HepG2 (cell line): ENCODE measurements around the gene PEX11B. TPM values are rescaled to one million over a fixed set of nuclear protein-coding genes. Genes with fewer than 3 reads are reported as not detected.

ENCODE experiments used
- BCL6 ChIP-seq: IDR thresholded peaks from 2 replicates; pipeline ENCODE4 v1.6.1; 2016; ENCODE audit warnings: missing genetic modification reagents, missing compliant biosample characterization
- ELF3 ChIP-seq: IDR thresholded peaks from 2 replicates; pipeline ENCODE4 v1.6.1; 2016; ENCODE audit warnings: missing genetic modification reagents, missing compliant biosample characterization
- FOXP4 ChIP-seq: sonication (generic); formaldehyde crosslinking; IDR thresholded peaks from 2 replicates; pipeline ENCODE4 v1.4.0; 2020; ENCODE audit warnings: missing genetic modification reagents
- HIVEP1 ChIP-seq: sonication (generic); formaldehyde crosslinking; IDR thresholded peaks from 2 replicates; pipeline ENCODE4 v1.4.0; 2020; ENCODE audit warnings: mild to moderate bottlenecking, missing genetic modification reagents
- HNRNPLL ChIP-seq: fragments of 200-400 bp; formaldehyde crosslinking; IDR thresholded peaks from 2 replicates; pipeline ENCODE4 v1.6.1; 2017; ENCODE audit warnings: mild to moderate bottlenecking, low read depth, low read length; ENCODE audit not compliant: poor library complexity, severe bottlenecking
- HOXA3 ChIP-seq: sonication (generic); formaldehyde crosslinking; IDR thresholded peaks from 2 replicates; pipeline ENCODE4 v1.5.0; 2020; ENCODE audit warnings: missing genetic modification reagents
- KAT8 ChIP-seq: IDR thresholded peaks from 2 replicates; pipeline ENCODE4 v1.6.1; 2016; ENCODE audit warnings: missing genetic modification reagents, missing compliant biosample characterization
- MEF2D ChIP-seq: sonication (generic); formaldehyde crosslinking; IDR thresholded peaks from 2 replicates; pipeline ENCODE4 v1.5.1; 2020; ENCODE audit warnings: mild to moderate bottlenecking, missing genetic modification reagents
- MEIS1 ChIP-seq: sonication (generic); formaldehyde crosslinking; IDR thresholded peaks from 2 replicates; pipeline ENCODE4 v1.9.0; 2021; ENCODE audit warnings: mild to moderate bottlenecking, missing genetic modification reagents, moderate library complexity, borderline replicate concordance
- SIX4 ChIP-seq: sonication (generic); formaldehyde crosslinking; IDR thresholded peaks from 2 replicates; pipeline ENCODE4 v1.4.0; 2020; ENCODE audit warnings: missing genetic modification reagents
- TEAD3 ChIP-seq: optimal IDR thresholded peaks from 2 replicates; pipeline ENCODE3; 2016; ENCODE audit warnings: borderline replicate concordance
- ZNF12 ChIP-seq: sonication (generic); formaldehyde crosslinking; IDR thresholded peaks from 2 replicates; pipeline ENCODE4 v1.5.0; 2020; ENCODE audit warnings: missing genetic modification reagents
- ZNF124 ChIP-seq: sonication (generic); formaldehyde crosslinking; IDR thresholded peaks from 2 replicates; pipeline ENCODE4 v1.4.0; 2020; ENCODE audit warnings: missing genetic modification reagents
- ZNF326 ChIP-seq: sonication (generic); formaldehyde crosslinking; IDR thresholded peaks from 2 replicates; pipeline ENCODE4 v1.4.0; 2020; ENCODE audit warnings: missing genetic modification reagents, borderline replicate concordance
- ZNF331 ChIP-seq: sonication (generic); formaldehyde crosslinking; IDR thresholded peaks from 2 replicates; pipeline ENCODE4 v1.4.0; 2020; ENCODE audit warnings: missing genetic modification reagents
- ZNF543 ChIP-seq: sonication (generic); formaldehyde crosslinking; IDR thresholded peaks from 2 replicates; pipeline ENCODE4 v1.4.0; 2020; ENCODE audit warnings: mild to moderate bottlenecking, missing genetic modification reagents
- ZNF614 ChIP-seq: IDR thresholded peaks from 2 replicates; pipeline ENCODE4 v1.6.1; 2018; ENCODE audit warnings: missing biosample characterization, missing genetic modification reagents, inconsistent platforms, borderline replicate concordance
- ZNF713 ChIP-seq: sonication (generic); formaldehyde crosslinking; IDR thresholded peaks from 2 replicates; pipeline ENCODE4 v1.4.0; 2020; ENCODE audit warnings: mild to moderate bottlenecking, missing genetic modification reagents
- ZSCAN29 ChIP-seq: sonication (generic); formaldehyde crosslinking; conservative IDR thresholded peaks from 2 replicates; pipeline ENCODE4 v1.4.0; 2020; ENCODE audit warnings: mild to moderate bottlenecking, missing genetic modification reagents
- polyA plus RNA-seq, 8 experiments: library from polyadenylated mRNA; depleted of rRNA in 3 of 8; stranded (reverse) in 7 of 8; unstranded in 1 of 8; fragments of >200 nt; fragmentation: Illumina TruSeq in 4 of 8; extraction: Trizol in 4 of 8; gene quantifications; 2 replicates each; pipeline versions ENCODE4 v1.2.1 to v1.2.3, GENCODE V29; 2011 to 2016; ENCODE audit warnings: low read depth in 4 of 8, missing spikeins in 1 of 8, mixed read lengths in 1 of 8; ENCODE audit not compliant: insufficient read depth in 1 of 8
- total RNA-seq, 5 experiments: library from RNA; depleted of rRNA; stranded (reverse); fragments of >200 nt; fragmentation: Illumina TruSeq; extraction: Trizol; gene quantifications; 2 replicates each; pipeline ENCODE4 v1.2.3, GENCODE V29; 2016; ENCODE audit warnings: low read depth in 1 of 5
- TF ChIP-seq, protein P1 (sequence below): sonication (generic); formaldehyde crosslinking; IDR thresholded peaks from 2 replicates; pipeline ENCODE4 v1.5.0; 2020; ENCODE audit warnings: mild to moderate bottlenecking, missing genetic modification reagents
- TF ChIP-seq, protein P2 (sequence below): sonication (generic); formaldehyde crosslinking; IDR thresholded peaks from 2 replicates; pipeline ENCODE4 v1.8.1; 2023; ENCODE audit warnings: mild to moderate bottlenecking, missing genetic modification reagents, borderline replicate concordance
- TF ChIP-seq, protein P3 (sequence below): sonication (generic); formaldehyde crosslinking; IDR thresholded peaks from 2 replicates; pipeline ENCODE4 v1.5.0; 2020; ENCODE audit warnings: missing genetic modification reagents
- TF ChIP-seq, protein P4 (sequence below): sonication (generic); formaldehyde crosslinking; IDR thresholded peaks from 2 replicates; pipeline ENCODE4 v1.5.1; 2020; ENCODE audit warnings: mild to moderate bottlenecking, moderate library complexity, missing genetic modification reagents

PEX11B gene
- total and polyA plus RNA-seq, 2 of the 13 experiments (the other 11 are each of a cell fraction or from before 2014, with no cell fraction given): 21.6 to 48.4 TPM

GRCh38 chr1:145964328-145965118, 46.0 kb upstream of the PEX11B start, which contains the start of the genes ANKRD34A and POLR3GL (continued):
- TF ChIP-seq MEIS1 (CRISPR knock-in tag) (no peak), HOXA3 (CRISPR knock-in tag) (peak; percentile 54; the same call in 1 of the 2 replicates), HNRNPLL (peak; percentile 44), ELF3 (peak; percentile 79), ZNF326 (CRISPR knock-in tag) (no peak), ZNF124 (CRISPR knock-in tag) (0 out of 2 replicates have a peak, but pooled peaks have one; percentile 34), FOXP4 (CRISPR knock-in tag) (0 out of 2 replicates have a peak, but pooled peaks have one; percentile 44), KAT8 (CRISPR knock-in tag) (peak; percentile 88), ZNF12 (0 out of 2 replicates have a peak, but pooled peaks have one; percentile 16), MEF2D (CRISPR knock-in tag) (0 out of 2 replicates have a peak, but pooled peaks have one; percentile 22), ZNF614 (CRISPR knock-in tag) (0 out of 2 replicates have a peak, but pooled peaks have one; percentile 29), ZSCAN29 (CRISPR knock-in tag) (peak; percentile 62; the same call in 1 of the 2 replicates), TEAD3 (CRISPR knock-in tag) (peak; percentile 61), ZNF331 (CRISPR knock-in tag) (peak; percentile 16; the same call in 1 of the 2 replicates), HIVEP1 (CRISPR knock-in tag) (peak; percentile 47; the same call in 1 of the 2 replicates), BCL6 (CRISPR knock-in tag) (0 out of 2 replicates have a peak, but pooled peaks have one; percentile 5), SIX4 (0 out of 2 replicates have a peak, but pooled peaks have one; percentile 12), ZNF543 (CRISPR knock-in tag) (0 out of 2 replicates have a peak, but pooled peaks have one; percentile 21), ZNF713 (CRISPR knock-in tag) (no peak)
- TF ChIP-seq, protein P1, sequence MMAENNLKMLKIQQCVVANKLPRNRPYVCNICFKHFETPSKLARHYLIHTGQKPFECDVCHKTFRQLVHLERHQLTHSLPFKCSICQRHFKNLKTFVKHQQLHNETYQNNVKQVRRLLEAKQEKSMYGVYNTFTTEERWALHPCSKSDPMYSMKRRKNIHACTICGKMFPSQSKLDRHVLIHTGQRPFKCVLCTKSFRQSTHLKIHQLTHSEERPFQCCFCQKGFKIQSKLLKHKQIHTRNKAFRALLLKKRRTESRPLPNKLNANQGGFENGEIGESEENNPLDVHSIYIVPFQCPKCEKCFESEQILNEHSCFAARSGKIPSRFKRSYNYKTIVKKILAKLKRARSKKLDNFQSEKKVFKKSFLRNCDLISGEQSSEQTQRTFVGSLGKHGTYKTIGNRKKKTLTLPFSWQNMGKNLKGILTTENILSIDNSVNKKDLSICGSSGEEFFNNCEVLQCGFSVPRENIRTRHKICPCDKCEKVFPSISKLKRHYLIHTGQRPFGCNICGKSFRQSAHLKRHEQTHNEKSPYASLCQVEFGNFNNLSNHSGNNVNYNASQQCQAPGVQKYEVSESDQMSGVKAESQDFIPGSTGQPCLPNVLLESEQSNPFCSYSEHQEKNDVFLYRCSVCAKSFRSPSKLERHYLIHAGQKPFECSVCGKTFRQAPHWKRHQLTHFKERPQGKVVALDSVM: 0 out of 2 replicates have a peak, but pooled peaks have one; percentile 34
- TF ChIP-seq, protein P2, sequence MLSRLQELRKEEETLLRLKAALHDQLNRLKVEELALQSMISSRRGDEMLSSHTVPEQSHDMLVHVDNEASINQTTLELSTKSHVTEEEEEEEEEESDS (CRISPR knock-in tag): 0 out of 2 replicates have a peak, but pooled peaks have one; percentile 33
- TF ChIP-seq, protein P3, sequence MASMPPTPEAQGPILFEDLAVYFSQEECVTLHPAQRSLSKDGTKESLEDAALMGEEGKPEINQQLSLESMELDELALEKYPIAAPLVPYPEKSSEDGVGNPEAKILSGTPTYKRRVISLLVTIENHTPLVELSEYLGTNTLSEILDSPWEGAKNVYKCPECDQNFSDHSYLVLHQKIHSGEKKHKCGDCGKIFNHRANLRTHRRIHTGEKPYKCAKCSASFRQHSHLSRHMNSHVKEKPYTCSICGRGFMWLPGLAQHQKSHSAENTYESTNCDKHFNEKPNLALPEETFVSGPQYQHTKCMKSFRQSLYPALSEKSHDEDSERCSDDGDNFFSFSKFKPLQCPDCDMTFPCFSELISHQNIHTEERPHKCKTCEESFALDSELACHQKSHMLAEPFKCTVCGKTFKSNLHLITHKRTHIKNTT: no peak
- TF ChIP-seq, protein P4, sequence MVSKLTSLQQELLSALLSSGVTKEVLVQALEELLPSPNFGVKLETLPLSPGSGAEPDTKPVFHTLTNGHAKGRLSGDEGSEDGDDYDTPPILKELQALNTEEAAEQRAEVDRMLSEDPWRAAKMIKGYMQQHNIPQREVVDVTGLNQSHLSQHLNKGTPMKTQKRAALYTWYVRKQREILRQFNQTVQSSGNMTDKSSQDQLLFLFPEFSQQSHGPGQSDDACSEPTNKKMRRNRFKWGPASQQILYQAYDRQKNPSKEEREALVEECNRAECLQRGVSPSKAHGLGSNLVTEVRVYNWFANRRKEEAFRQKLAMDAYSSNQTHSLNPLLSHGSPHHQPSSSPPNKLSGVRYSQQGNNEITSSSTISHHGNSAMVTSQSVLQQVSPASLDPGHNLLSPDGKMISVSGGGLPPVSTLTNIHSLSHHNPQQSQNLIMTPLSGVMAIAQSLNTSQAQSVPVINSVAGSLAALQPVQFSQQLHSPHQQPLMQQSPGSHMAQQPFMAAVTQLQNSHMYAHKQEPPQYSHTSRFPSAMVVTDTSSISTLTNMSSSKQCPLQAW: peak; percentile 50; the same call in 1 of the 2 replicates
